ENCODE measurements around the gene ARMH4.

The ARMH4 gene

DNA sequence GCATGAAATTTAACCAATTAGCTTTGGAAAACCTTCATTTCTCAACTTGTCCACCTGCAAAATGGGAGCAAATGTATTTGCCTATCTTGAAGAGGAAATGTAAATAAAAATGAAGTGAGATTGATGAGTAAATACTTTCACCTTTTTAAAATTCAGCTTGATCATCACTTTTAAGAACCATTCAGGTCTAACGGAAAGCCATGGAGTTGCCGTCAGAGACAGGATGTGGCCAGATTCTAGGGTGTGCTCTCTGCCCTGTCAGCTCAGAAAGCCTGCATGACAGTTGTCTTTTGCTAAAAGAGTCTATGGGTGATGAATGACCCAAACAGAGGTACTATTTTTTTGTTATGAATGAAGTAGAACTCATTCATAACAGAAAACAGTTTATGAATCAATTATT lies 181.8 kb downstream of the ARMH4 start:
- DNase-seq (ENCODE audit: insufficient read length, low spot score) (no peak), FAIRE-seq (no peak)
- TF ChIP-seq POLR2A (IDR thresholded peaks at IDR 0.05; ENCODE audit: low read depth, low read length) (no peak), SPI1 (IDR thresholded peaks at IDR 0.05; ENCODE audit: low read depth, low read length) (no peak)

- TF ChIP-seq POU2F2 (IDR thresholded peaks at IDR 0.05; ENCODE audit: low read depth, low read length) (no peak), POLR2A (IDR thresholded peaks at IDR 0.05; ENCODE audit: low read depth, low read length) (no peak), SPI1 (IDR thresholded peaks at IDR 0.05; ENCODE audit: low read depth, low read length) (no peak), TAF1 (IDR thresholded peaks at IDR 0.05; ENCODE audit: low read depth, low read length) (no peak), POLR2AphosphoS5 (IDR thresholded peaks at IDR 0.05; ENCODE audit: low read depth, low read length) (no peak), PAX5 (IDR thresholded peaks at IDR 0.05; ENCODE audit: insufficient read depth, low read length, severe bottlenecking) (no peak)
- FAIRE-seq (no peak), DNase-seq (ENCODE audit: insufficient read length, low spot score) (no peak)
These were observed 188.9 kb downstream of the ARMH4 start for GRCh38 chr14:57963071-57963470.

DNA sequence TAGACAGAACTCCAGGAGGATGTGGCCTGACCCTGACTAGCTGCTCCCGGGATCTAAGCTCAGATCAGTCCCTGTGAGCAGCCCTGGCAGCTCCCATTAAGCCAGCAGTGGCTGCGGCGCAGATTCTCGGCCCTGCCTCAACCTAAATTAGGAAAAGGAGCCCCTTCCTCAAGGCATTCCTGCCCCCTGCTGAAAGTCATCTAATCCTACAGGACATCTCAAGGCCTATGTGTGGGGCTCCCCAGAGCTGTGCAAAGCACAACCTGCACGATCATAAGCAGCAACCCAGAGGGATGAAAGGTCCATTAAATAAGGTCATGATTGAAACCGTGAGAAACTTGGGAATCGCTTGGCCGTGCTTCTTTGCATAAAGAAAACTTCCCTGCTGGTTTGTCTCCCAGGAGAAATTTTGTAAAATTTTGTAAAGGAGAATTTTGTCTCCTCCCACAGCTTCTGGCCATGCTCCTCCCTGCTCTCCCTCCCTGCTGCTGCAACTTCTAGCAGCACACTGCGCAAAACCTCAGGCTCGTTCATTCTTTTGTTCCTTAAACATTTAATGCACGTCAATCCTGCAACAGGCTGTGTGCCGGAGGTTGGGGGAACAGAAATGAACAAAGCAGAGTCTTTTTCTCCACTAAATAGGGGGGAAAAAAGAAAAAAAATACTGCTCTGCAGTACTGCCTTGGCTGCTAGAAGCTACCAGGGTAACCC lies 189.5 kb downstream of the ARMH4 start:
- DNase-seq (ENCODE audit: insufficient read length, low spot score): no peak
- FAIRE-seq: no peak
- no peak for TF ChIP-seq PAX5 (IDR thresholded peaks at IDR 0.05; ENCODE audit: insufficient read depth, low read length, severe bottlenecking)
- TF ChIP-seq POU2F2 (IDR thresholded peaks at IDR 0.05; ENCODE audit: low read depth, low read length): no peak
- no peak for TF ChIP-seq POLR2AphosphoS5 (IDR thresholded peaks at IDR 0.05; ENCODE audit: low read depth, low read length)
- TF ChIP-seq SPI1 (IDR thresholded peaks at IDR 0.05; ENCODE audit: low read depth, low read length): no peak
- no peak for TF ChIP-seq TAF1 (IDR thresholded peaks at IDR 0.05; ENCODE audit: low read depth, low read length)
- no peak for TF ChIP-seq POLR2A (IDR thresholded peaks at IDR 0.05; ENCODE audit: low read depth, low read length)

GRCh38 chr14:57961786-57962060 lies 190.3 kb downstream of the ARMH4 start:
- FAIRE-seq: no peak
- TF ChIP-seq POLR2AphosphoS5 (IDR thresholded peaks at IDR 0.05; ENCODE audit: low read depth, low read length) (no peak), POLR2A (IDR thresholded peaks at IDR 0.05; ENCODE audit: low read depth, low read length) (no peak), PAX5 (IDR thresholded peaks at IDR 0.05; ENCODE audit: insufficient read depth, low read length, severe bottlenecking) (no peak), POU2F2 (IDR thresholded peaks at IDR 0.05; ENCODE audit: low read depth, low read length) (no peak), TAF1 (IDR thresholded peaks at IDR 0.05; ENCODE audit: low read depth, low read length) (no peak), SPI1 (IDR thresholded peaks at IDR 0.05; ENCODE audit: low read depth, low read length) (no peak)
- DNase-seq (ENCODE audit: insufficient read length, low spot score): no peak

DNA sequence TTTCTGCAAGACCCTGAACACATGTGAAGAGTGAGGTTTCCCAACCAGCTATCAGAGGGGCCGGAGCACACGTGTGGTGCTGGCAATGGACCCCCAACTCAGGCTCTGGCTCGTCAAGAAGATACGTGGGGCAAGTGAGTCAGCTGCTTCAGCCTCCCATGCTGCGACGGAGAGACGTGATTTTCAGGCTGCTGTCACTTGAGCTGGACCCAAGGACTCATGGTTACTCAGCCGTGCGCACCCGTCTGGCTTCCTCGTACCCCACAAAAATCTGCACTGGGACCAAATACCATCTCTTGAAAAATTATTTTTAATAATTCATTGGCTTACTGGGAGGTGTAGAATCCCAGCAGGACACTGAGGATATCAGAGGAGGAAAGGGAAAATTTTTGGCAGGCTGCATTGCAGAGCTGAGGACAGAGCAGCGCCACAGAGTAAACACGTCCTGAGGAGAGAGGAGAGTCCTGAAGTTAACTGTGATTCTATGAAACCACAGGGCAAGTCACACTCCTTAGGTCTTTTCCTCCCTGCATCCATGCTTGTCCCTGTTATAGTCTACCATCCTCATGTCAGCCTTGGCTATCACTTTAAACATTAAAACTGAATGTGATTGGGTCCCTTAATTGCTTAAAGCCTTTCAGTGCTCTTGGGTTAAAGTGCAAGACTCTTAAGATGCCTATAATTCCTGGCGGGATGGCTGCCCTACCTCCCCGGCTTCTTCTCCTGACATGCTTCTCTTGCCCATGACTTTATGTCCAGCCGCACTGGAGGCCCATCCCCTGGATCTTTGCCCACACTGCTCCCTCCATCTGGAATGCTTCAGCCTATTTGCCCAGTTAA lies 190.8 kb downstream of the ARMH4 start:
- FAIRE-seq (no peak), DNase-seq (ENCODE audit: insufficient read length, low spot score) (no peak)
- TF ChIP-seq POU2F2 (IDR thresholded peaks at IDR 0.05; ENCODE audit: low read depth, low read length): no peak
- no peak for TF ChIP-seq POLR2A (IDR thresholded peaks at IDR 0.05; ENCODE audit: low read depth, low read length)
- no peak for TF ChIP-seq SPI1 (IDR thresholded peaks at IDR 0.05; ENCODE audit: low read depth, low read length)
- no peak for TF ChIP-seq PAX5 (IDR thresholded peaks at IDR 0.05; ENCODE audit: insufficient read depth, low read length, severe bottlenecking)
- TF ChIP-seq TAF1 (IDR thresholded peaks at IDR 0.05; ENCODE audit: low read depth, low read length): no peak
- no peak for TF ChIP-seq POLR2AphosphoS5 (IDR thresholded peaks at IDR 0.05; ENCODE audit: low read depth, low read length)

DNA sequence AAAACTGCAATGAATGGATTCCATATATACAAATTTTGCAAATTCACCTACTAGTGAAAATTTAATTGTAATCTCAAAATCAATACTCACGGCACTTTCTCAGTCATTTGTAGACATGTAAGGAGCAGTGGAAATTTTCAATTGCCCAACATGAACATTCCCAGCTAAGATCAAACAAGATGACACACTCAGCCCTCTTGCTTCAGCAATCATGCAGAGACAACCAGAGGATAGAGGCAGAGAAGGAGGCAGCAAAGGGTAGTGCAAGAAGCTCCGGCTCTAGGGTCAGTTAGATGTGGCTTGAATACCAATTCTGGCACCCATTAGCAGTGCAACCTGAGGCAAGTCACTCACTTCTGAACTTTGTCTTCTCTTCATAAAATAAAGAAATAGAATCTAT lies 194.6 kb downstream of the ARMH4 start:
- no peak for FAIRE-seq
- no peak for TF ChIP-seq PAX5 (IDR thresholded peaks at IDR 0.05; ENCODE audit: insufficient read depth, low read length, severe bottlenecking)
- TF ChIP-seq POLR2AphosphoS5 (IDR thresholded peaks at IDR 0.05; ENCODE audit: low read depth, low read length): no peak
- no peak for TF ChIP-seq TAF1 (IDR thresholded peaks at IDR 0.05; ENCODE audit: low read depth, low read length)
- no peak for TF ChIP-seq POLR2A (IDR thresholded peaks at IDR 0.05; ENCODE audit: low read depth, low read length)
- no peak for TF ChIP-seq SPI1 (IDR thresholded peaks at IDR 0.05; ENCODE audit: low read depth, low read length)
- TF ChIP-seq POU2F2 (IDR thresholded peaks at IDR 0.05; ENCODE audit: low read depth, low read length): no peak
- DNase-seq (ENCODE audit: insufficient read length, low spot score): no peak
